ENCODE data around the gene PAX1.

The PAX1 gene

GRCh38 chr20:21705575-21706260 is at the start of gene PAX1:
Gene PAX1, plus strand, starts transcription at chr20:21705664. Its CDS starts 49 bp downstream, at chr20:21705713.
- DNase-seq (ENCODE audit: low read depth) = no peak

GRCh38 chr20:21656308-21657067 is 49.0 kb upstream of the PAX1 start:
- DNase-seq (ENCODE audit: low read depth) = no peak

DNA sequence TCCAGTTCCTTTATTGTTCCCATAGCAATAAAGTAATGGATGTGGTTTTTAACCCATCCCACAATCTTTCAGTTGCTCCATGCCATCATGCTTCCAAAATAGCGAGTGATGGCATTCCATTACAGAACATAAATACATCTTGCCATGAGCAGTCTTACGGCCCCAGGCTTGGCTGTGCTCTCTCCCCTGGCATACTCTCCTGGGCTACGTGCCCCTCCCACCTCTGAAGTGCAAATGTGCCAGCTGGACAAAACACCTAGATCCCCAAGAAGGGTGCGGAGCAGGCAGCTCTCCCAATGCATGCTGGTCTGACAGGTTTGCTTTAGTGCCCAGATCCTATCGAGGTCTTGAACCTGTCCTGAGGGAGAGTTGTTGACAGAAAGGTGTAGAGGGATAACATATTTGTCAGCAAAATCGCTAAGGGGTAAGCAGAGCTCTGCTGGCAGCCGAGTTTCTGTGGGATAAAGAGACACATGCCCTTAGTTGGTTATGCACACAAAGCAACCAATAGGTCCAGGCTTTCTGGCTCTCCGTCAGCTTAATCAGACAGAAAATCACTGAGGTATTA is 43.9 kb upstream of the PAX1 start:
- DNase-seq (ENCODE audit: low read depth) = no peak

GRCh38 chr20:21663465-21663864 is 42.0 kb upstream of the PAX1 start:
- DNase-seq (ENCODE audit: low read depth) = no peak

- DNase-seq (ENCODE audit: low read depth) = no peak
Measured at GRCh38 chr20:21665687-21666446, 39.6 kb upstream of the PAX1 start.

- DNase-seq (ENCODE audit: low read depth) = no peak
Measured at GRCh38 chr20:21670126-21670525, 35.3 kb upstream of the PAX1 start.

GRCh38 chr20:21670981-21671380 is 34.5 kb upstream of the PAX1 start:
- DNase-seq (ENCODE audit: low read depth) = no peak

DNA sequence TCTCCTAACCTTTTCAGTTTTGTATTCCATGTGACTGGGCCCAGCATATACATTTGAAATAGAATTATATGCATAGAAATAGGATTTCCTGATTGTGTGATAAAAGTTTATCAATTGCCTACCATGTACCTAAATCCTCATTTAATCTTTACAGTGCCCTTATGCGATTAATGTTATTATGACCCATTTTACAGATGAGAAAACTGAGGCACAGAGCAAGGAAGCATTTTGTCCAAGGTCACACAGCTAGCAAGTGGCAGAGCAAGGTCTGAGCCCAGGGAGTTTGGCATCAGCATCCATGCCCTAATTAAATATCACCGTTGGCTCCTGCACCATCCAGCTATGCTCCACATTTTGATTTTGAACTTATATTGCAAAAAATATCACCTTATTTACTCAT is 28.2 kb upstream of the PAX1 start:
- DNase-seq (ENCODE audit: low read depth) = no peak

- DNase-seq (ENCODE audit: low read depth) = no peak
Measured at GRCh38 chr20:21677781-21678180, 27.7 kb upstream of the PAX1 start.

DNA sequence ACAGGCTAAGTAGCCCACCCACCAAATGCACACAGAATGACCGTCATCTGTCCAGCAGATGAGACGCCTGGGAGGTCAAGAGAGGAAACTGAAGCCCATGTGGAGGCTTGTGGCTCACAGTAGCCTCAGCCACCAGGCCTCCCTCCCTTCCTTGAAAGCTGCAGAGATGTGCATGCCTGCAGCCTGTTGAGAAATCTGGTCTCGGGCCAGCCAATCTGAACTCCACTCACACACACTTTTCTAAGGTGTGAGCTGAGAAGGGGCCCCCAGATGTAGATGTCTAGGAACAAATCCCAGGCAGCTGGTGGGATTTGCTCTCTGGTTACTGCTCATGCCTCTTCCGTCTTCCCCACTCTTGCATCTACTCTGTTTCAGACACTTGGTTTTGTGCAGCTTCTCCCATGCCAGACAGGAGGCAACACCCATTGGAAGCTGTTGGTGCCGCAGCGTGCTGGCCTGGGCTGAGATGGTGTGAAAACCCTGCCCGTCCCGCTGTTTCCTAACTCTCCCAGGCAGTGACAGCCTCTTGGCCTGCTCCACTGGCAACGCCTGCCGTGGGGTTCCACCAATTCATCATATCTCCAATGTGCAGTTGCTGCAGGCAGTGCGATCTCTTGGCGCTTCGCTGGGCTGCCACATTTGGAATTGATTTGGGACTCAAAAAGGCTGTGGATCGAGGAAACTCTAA is 24.1 kb upstream of the PAX1 start:
- DNase-seq (ENCODE audit: low read depth) = no peak

GRCh38 chr20:21681922-21682318 is 23.5 kb upstream of the PAX1 start:
- DNase-seq (ENCODE audit: low read depth) = no peak

- no peak for DNase-seq (ENCODE audit: low read depth)
Measured at GRCh38 chr20:21682521-21682954, 22.9 kb upstream of the PAX1 start.

GRCh38 chr20:21684671-21685070 is 20.8 kb upstream of the PAX1 start:
- no peak for DNase-seq (ENCODE audit: low read depth)

DNA sequence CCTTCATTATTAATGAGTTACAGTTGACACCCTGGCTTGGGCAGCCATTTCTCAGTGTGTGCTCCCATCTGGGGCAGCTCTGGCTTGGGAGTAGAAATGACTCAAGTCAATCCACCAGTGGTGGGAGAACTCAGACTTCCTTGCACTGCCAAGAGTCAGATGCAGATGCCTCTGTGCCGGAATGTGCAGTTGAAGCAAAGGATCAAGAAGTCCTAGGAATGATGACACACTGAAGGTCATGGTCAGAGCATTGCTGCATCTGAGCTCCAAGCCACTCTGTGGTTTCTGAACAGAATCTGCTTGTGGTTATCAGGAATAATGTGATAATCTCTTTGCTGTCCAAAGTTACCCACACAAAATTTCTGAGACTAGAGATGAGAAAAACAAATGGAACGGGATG is 19.5 kb upstream of the PAX1 start:
- DNase-seq (ENCODE audit: low read depth) = no peak

- DNase-seq (ENCODE audit: low read depth) = no peak
Measured at GRCh38 chr20:21693322-21693721, 12.1 kb upstream of the PAX1 start.

DNA sequence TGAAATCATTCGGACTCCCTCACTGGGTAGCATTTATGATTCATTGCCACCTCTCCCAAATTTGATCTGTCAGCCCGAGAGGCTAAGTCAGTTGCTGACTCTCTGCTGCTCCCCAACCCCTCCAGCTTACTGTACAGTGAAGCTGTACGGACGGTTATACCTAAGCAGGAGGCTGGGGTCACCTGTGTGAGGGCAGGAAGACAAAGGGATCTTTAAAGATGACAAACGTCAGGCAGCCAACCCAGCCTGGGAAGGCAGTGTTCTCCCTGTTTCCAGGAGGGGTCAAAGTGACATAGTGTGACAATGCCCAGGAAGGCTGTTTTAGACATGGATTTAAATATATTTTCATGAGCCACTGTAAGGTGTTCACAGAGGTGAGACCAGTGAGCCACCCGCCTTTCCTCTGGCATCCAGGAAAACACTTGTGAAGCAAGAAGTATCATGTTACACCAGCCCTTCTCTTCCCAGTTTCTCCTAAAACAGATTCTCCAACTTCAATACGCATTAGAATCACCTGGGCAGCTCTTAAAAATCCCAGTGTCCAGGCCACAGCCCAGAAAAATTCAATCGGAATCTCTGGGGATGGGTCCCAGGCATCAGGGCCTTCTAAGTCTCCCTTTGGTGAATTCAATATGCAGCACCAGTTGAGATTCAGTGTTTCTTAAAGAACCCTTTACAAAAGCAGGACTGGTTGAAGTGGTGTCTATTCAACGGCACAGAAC is 6.8 kb upstream of the PAX1 start:
- DNase-seq (ENCODE audit: low read depth) = no peak

- DNase-seq (ENCODE audit: low read depth) = no peak
Measured at GRCh38 chr20:21699216-21699508, 6.3 kb upstream of the PAX1 start.

DNA sequence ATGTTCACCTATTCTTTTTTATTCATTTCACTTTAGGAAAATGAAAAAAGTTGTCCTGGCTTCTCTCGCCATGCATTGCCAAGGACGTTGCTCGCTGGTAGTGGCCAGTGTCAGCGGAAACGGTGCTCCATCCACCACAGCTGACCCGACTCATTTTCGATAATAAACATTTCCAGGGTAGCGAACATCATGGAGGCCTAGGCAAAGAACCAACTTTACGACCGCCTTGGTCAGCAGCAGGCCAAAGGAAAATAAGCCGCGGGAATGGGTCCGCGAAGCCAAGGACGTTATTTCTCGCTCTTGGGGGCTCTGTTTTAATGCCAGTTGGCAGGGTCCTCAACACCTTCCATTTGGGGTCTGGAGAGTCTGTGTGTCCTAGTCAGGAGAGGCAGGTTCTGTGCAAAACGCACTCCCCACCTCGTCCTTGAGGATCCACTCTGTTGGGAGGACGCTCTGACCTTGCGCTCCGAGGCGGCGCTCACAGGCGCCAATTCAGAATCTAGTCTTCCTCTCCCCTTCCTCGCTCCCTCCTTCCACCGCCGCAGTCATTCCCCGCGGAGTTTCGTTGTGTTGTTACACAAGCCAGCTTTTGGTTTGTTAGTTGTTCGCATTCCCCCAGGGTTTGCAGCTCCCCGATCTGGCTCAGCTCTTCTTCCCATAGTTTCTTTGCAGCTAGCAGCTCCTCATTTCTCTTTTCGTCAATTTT is 4.1 kb upstream of the PAX1 start:
- DNase-seq (ENCODE audit: low read depth) = no peak

DNA sequence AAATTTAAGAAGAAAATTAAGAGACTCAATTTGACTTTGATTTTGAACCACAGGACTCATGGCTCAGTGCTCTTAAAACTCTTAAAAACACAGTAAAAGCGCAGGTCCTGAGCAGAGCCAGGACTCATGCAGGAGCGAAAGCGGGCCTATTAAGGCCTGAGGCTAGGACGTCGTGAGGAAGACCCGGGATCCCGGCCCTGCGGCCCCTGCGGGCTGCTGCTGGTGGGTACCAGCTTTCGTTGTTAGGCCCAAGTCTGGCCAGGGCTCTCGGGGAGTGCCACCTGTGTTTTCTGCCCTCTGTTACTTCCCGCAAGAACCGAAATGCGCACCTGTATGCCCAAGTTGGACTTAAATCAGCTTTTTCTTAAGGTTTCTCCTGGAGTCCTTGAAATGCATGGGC is 3.4 kb upstream of the PAX1 start:
- no peak for DNase-seq (ENCODE audit: low read depth)

GRCh38 chr20:21702553-21703470 is 2.7 kb upstream of the PAX1 start:
- DNase-seq (ENCODE audit: low read depth) = no peak

Measured in non-pigmented ciliary epithelial cell (primary cell).